GM21723 (cell line): ENCODE data around the gene ZBTB21.

Experiments
- ATAC-seq: cut with Tn5 transposase; IDR thresholded peaks from one replicate; pipeline ENCODE4 v1.9.1; 2021; ENCODE audit warnings: mild to moderate bottlenecking, moderate library complexity; ENCODE audit not compliant: unreplicated experiment

ZBTB21 gene

DNA sequence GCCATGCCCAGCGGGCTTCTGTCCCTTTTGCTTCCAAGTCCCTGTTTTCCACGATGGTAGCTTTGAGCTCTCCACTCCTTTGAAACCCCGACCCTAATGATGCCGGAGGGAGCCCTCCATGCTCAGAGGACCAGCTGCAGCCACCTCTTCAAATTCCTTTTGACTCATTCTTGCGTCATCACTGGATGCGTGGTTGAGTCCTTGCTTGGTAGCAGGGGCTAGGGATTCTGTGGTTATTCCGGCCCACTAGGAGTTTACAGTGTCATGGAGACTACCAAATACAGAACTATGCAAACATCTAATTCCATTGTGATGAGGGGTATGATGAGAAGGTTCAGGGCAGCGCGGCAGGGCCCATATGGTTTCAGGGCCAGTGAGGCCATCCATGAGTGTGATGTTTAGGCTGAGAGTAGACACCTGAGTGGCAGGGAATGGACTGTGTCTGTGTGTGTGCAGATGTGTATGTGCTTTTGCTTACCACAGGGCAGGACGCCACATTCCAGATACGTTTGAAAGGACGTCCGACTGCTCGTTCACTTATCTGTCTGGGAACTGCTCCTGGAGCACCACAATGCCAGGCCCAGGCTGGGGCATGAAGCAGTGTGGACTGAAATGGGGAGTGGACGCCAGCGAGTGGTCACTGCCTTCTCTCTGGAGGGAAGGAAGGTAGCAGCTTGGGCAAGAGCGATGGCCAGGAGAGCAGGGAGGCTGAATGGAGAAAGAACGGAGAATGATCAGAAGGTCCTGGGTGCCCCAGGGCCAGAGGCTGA, 30.4 kb upstream of the ZBTB21 start:
- ATAC-seq: no peak

- no peak for ATAC-seq
These were observed 29.8 kb upstream of the ZBTB21 start for GRCh38 chr21:42039911-42040351.

DNA sequence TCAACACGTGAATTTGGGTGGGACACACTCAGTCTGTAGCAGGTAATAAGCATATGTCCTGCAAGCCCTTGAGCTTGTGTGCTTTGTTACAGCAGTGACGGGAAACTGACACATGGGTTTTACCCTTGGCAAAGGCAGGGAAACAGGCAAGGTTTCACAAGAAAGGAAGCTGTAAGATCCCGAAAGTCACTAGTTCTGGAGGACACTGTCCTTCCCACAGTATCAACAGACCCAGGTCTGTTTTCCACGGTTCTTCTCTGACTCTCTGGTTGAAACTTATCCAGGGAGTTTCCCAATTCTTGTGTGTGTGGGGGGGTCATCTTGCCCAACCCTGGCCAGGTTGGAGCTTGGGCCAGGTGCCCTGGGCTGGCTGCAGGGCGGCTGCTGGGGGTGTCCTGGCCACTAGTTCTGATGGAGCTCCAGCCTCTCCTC, 29.3 kb upstream of the ZBTB21 start:
- ATAC-seq: no peak

GRCh38 chr21:42038826-42039425, 28.8 kb upstream of the ZBTB21 start:
- no peak for ATAC-seq

GRCh38 chr21:42038393-42038792, 28.2 kb upstream of the ZBTB21 start:
- ATAC-seq: no peak

- ATAC-seq: no peak
These were observed 27.8 kb upstream of the ZBTB21 start for GRCh38 chr21:42037943-42038342.

DNA sequence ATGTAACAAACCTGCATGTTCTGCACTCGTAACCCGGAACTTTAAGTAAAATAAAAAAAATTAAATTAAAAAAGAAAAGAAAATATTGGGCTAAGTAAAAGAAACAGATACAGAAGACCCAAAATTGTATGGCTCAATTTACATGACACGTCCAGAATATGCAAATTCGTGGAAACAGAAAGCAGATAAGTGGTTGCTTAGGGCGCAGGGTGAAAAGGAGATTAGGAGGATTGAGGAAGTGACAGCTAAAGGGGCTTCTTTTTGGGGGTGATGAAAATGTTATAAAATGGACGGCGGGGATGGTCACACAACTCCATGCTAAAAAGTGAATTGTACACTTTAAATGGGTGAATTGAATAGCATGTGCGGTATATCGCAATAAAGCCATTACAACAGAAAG, 27.4 kb upstream of the ZBTB21 start:
- no peak for ATAC-seq

GRCh38 chr21:42036313-42036712, 26.2 kb upstream of the ZBTB21 start:
- no peak for ATAC-seq

DNA sequence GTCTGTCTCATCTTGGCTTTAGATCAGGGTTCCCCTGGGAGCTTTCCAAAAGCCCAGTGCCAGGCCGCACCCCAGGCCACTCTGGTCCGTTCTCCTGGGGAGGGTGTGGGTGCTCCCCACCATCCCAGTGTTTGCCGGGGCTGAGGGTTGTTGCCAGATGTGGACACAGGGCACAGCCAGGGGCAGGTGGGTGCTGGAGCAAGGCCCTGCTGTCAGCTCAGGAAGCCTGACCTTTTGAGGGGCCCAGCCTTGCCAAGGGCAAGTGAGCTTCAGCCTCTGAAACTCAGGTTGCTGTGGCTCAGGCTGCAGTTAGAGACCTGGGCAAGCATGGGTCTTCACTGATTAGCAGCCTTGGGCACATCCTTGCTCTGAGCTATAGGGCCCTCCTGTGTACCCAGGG, 22.8 kb upstream of the ZBTB21 start:
- ATAC-seq: no peak

- no peak for ATAC-seq
These were observed 22.1 kb upstream of the ZBTB21 start for GRCh38 chr21:42032266-42032665.

DNA sequence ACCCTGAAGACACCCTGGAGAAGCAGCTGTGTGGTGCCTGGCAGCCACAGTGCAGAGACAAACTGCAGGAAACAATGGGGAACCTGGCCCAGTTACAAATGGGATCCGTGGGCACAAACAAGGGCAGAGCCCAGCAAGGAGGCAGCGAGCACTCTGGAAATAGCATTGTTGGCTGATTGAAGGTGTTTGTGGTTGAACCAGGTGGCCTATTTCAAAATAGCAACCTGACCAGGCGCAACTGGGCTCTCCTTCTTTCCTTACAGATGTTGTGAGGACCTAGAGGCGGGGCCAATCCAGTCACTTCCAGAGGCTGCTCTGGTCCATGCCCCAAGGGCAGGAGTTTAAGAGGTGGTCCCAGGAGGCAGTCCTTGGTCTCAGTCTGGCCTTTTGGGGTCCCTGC, 21.7 kb upstream of the ZBTB21 start:
- ATAC-seq: no peak

DNA sequence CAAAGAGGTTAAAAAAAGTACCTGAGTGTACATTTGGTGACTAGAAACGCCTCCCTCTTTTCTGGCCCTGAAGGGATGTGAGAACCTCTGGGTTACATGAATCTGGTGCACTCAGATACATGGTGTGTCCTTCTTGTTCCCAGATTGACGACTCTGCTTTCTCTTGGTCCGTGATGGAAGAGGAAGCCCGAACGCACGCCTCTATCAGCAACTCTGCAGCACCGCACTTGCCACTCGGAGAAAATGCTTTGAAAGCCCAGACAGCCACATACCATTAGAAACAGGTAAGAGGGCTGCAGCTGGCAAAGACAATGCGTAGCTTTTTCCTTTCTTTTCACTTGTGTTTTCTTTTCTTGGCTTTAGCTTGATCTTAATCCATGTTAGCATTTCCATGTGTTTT, 21.1 kb upstream of the ZBTB21 start:
- ATAC-seq: no peak

GRCh38 chr21:42030311-42030710, 20.2 kb upstream of the ZBTB21 start:
- no peak for ATAC-seq

DNA sequence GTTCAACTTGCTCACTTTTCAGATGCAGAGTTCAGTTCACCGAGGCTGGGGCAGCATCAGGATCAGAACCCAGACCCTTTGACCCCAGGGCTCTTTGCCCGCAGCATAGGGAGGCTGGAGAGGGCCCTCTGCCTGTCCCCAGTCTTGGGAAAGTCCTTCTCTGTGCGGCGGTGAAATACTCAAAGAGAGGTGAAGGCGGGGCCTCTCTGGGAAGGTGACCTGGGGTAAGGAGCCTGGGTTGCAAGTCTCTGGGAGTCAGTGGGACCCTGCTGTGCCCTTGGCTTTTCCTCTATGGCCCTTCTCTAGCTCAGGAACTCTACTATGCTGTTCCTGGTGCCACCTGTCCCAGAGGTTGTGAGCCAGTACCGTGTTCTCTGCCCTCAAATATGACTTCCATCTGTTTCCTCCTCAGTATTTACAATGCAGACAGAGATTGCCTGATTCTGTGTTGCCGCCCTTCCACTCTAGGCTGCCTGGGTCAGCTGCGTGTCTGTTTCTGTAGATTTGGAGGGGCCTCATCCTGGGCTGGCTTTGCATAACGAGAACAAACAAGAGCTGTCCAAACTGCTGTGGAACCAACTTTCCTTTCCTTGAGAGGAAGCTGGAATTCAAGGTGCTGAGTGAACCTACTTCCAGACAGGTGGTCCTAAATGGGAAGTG, 18.7 kb upstream of the ZBTB21 start:
- ATAC-seq: no peak

DNA sequence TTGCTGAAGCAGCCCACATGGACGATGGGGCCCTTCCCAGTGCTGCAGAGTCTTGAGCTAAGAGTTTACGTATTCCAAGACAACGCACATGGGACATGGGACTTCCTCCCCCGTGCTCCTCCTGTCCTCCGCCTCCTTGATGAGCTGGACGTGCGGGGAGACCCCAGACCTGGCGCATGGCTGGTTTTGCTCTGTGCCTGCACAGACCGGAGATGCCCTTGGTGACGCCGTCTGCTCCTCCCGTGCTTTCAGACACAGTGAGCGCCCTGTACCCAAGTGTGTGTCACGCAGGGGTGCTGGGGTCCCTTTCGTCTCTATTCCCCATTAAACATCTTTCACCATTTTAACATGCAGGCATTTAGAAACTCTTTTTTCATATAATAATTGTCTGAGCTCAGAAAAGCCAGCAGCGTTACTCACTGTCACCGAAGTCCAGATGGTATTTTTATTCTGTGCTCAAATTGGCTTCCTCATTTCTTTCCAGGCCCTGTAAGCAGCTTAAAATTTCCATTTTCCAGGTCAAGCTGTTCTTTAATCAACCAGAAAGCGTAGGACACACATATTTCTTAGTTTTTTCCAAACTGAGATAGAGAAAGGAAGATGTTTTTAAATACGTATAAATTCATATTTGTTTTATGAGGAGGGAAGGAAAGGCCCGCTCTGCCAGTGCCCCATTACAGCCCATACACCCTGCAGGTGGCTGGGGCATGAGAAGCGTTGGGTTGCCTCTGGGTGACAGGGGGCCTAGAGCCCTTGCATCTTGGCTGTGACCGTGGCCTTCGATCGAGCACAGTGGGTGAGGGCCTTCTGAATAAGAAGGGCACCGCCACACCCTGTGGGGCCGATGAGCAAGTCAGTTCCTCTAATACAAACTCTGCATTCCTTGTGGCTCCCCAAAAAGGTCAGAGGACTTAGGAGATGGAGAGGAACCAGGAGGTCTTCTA, 17.9 kb upstream of the ZBTB21 start:
- no peak for ATAC-seq

- ATAC-seq: no peak
These were observed 17.1 kb upstream of the ZBTB21 start for GRCh38 chr21:42027085-42027821.

- ATAC-seq: no peak
These were observed 15.9 kb upstream of the ZBTB21 start for GRCh38 chr21:42026082-42026435.

DNA sequence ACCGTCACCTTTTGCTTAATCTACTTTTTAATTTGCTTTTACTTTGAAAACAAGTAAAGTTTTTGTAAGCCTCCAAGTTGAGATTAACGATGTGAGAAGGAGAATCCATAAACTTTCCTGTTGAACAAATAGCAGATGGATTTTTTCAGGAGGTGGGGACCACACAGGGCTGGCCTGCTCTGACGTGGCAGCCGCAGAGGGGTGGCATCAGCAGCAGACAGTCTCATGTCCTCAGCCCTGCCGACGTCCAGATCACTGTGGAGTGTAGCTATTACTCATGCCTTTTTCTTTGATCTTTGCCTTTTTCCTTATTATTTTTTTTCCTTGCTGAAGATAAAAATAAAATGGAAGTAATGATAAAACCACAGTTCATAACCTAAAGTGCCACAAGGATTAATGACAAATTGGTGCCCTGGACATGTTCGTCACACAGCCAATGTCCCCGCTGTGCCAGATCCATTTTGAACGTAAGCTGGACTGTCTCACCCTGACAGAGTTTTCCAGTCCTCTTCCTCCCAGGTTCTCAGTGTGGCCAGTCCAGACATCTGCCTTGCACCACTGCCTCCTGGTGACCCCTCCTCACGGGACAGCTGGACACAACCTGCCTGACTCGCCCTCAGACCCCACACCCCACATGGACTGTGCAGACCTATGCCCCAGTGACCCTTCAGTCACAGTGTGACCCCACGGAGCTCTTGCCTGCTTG, 15.4 kb upstream of the ZBTB21 start:
- no peak for ATAC-seq

GRCh38 chr21:42022906-42023305, 12.7 kb upstream of the ZBTB21 start:
- ATAC-seq: no peak

DNA sequence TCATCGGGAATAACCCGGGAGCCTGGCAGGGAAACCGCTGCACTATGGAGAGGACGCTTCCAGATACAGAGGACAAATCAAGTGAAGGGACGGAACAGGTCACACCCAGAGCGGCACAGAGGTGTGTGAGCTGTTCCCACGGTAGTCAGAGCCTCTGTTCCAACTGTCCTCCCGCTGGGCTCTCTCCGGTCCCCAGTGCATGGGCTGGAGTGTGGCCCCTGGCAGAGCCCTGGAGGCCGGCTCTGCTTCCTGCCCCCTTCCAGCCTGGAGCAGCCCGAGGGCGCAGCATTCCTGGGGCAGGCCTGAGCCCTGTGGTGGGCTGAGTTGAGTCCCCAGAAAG, 11.9 kb upstream of the ZBTB21 start:
- ATAC-seq: no peak
